LNCAP (cell line): ENCODE measurements around the gene DCDC1.

ENCODE experiments used
- CTCF ChIP-seq: fragments of 450-650 bp; IDR thresholded peaks from 2 replicates; pipeline ENCODE4 v1.5.1; 2017; ENCODE audit warnings: mild to moderate bottlenecking

Gene DCDC1

GRCh38 chr11:31369348-31370329, at the start of gene DCDC1, which contains the start of gene DNAJC24:
Gene DCDC1, minus strand, starts transcription at chr11:31369739. Its CDS starts 41,459 bp downstream, at chr11:31328280.
Gene DNAJC24, plus strand, starts transcription at chr11:31369860. Its CDS starts 889 bp downstream, at chr11:31370749.
- TF ChIP-seq CTCF = no peak

DNA sequence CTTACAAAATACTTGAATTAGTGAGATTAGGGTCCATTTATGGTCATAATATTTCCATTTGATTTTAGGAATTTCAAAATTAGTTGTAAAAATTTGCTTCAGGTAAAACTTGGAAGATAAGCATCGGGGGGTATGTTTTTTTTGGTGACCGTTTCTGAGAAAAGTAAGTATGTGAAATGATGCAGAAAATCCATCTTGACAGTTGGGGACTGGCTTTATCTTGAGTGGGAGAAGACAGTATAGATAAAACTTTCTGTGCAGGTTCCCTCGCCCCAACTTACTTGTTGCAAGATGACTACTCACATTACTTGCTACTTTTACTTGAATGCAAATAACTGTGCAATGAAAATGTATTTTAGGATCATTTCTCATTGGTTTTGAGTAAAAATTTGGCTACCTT, 49.6 kb upstream of the DCDC1 start:
- TF ChIP-seq CTCF = no peak

DNA sequence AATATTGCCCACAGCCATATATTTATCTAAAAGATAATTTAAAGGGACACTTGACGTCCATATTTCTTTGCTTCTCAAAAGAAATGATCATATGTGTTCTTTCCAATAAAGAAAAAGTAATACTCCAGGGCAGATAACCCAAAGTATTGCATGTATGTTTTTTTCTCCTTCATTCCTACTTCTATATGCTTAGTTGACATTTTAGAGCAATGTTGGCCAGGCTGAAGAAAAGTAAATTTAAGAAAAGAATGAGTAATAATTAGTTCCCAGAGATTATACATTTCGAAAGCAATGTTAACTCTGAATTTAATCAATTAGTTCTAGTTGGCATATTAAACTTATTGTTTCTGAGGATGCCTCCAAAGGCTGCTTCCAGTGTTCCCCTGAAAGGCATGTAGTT, 48.3 kb upstream of the DCDC1 start:
- TF ChIP-seq CTCF = no peak

DNA sequence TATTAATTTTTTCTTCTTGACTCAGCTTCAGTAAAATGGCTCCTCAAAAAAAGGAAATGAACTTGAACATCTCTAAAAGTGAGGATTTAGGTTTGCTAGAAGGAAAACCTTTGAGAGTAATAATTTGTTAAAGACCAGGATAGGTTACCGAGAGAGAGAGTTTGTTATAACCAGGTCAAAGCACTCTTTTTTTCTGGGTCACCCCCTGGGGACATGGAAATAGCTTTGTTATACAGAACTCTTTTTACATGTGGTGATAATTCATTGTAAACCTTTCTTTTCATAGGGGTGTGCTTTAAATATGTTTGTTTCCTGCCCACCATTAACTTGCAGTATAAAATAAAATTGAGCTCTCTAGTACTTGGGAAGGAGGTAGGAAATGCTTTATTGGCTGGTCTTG, 47.8 kb upstream of the DCDC1 start:
- no peak for TF ChIP-seq CTCF

GRCh38 chr11:31415435-31415834, 45.9 kb upstream of the DCDC1 start:
- no peak for TF ChIP-seq CTCF

DNA sequence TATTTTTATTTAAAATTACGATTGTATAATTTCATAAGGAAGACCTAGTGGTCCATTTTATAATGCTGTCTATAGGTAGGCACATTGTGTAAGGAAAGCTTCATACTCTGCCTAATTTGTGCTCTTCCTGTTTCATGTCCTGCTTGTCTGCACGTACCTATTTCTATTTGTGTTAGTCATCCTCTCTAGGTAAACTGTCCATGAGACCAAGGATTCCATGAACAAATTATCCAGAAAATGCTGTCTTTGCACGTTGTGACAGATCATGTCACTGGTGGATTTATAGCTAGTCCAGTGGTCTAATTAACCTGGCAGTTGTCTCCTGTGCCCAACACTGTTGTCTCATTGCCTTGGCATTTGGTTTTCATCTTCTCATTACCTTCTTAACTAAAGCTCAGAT, 44.8 kb upstream of the DCDC1 start:
- TF ChIP-seq CTCF = no peak

DNA sequence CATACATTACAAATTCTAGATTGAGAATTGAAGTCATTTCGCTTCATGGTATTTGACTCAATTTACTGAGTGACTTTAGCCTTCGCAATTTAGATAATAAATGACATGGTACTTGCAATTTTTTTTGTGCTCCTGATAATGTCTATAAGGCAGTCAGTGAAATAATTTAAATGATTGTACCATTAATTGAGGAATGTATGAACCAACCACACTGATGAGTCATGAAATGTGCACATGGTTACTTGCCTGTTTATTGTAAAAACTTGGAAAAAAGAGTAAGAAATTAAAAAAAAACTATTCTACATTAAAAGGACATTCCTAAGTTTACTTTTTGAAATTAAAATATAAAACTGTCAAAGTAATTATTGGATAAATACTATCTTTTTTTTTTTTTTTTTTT, 43.4 kb upstream of the DCDC1 start:
- no peak for TF ChIP-seq CTCF
